ENCODE measurements around the gene ASIC2.

ASIC2 gene

DNA sequence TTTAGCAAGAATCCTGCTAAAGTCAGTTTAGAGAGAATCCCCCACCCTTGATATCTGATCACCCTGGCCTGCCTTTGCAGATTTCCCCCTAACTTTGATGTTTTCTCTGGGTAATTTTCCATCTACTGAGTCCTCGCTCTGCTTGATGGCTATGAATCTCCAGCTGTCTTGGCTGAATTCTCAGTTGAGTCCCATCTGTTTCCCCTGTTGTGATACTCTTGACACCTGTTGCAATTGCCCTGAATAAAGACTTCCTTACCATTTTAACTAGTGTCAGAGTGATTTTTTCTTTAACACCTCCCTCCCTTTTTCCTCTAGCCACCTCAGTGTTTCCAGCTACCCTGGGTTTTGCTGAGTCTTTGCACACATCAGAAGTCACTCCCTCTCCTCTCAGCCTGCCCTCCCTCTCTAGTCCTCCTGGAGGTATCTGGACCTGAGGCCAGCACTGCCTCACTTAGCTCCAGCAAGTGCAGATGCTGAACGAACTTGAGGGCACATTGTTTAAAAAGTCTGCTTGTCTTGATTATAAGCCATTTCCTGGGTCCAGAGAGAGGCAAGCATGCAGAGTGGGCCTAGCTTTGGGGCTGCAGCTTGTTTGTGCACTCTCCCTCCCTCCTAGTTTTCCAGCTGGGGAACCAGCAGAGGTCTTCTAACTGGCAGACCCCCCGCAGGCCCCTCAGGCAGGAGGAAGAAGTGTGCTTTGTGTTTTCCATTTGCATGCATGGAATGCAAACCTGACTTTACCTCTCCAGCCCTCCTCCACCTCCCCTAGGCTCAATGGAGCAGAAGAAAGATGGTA, 268.2 kb downstream of the ASIC2 start:
- DNase-seq (ENCODE audit: low read depth in 2 of 3, low spot score in 2 of 3), result no peak

DNA sequence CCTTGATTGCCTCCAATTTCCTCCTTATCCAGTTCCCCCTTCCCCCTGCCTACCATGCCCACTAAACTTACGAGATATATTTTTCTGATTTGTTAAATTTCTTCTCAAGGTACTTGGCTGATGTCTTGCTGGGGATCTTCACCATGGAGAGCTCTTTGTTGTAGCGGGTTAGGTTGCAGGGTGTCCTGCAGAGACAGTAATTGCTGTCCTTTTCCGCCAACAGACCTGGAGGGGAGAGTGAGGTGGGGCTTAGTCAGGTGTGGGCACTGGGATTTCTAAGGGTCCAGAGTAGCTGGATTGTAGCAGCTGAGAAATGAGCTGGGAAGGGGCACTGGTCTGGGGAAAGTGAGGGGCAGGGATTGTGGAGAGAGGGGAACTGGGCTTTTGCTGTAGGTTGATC, 269.3 kb downstream of the ASIC2 start:
- no peak for DNase-seq (ENCODE audit: low read depth in 2 of 3, low spot score in 2 of 3)

DNA sequence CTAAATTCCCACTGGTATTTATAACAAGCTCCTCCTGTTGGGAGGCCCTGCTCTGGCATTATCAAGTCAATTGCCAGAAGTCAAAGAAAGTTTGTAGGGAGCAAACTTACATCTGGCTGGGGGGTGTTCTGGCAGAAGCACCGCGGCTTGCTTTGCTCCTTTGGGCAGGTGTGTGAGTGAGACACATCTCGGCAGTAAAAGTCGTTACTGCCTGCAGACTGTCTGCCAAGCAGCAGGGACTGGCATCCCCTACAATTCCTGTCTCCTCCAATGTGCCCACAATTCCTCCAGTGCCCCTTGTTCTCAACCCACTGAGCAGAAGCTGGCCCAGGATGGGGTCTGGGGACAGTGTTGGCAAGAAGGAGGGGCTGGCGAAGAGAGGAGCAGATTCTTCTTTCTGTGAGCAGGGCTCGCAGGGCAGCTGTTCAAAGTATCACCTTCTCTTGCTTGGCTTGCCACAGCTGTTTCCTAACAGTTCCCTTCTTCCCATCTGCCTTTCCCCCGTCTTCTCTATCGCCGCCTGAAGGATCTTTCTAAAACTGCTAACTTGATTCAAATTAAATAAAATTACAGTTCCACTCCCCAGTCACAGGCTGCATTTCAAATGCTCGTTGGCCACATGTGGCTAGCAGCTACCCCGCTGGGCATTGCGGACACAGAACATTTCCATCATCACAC, 271.2 kb downstream of the ASIC2 start:
- no peak for DNase-seq (ENCODE audit: low read depth in 2 of 3, low spot score in 2 of 3)

DNA sequence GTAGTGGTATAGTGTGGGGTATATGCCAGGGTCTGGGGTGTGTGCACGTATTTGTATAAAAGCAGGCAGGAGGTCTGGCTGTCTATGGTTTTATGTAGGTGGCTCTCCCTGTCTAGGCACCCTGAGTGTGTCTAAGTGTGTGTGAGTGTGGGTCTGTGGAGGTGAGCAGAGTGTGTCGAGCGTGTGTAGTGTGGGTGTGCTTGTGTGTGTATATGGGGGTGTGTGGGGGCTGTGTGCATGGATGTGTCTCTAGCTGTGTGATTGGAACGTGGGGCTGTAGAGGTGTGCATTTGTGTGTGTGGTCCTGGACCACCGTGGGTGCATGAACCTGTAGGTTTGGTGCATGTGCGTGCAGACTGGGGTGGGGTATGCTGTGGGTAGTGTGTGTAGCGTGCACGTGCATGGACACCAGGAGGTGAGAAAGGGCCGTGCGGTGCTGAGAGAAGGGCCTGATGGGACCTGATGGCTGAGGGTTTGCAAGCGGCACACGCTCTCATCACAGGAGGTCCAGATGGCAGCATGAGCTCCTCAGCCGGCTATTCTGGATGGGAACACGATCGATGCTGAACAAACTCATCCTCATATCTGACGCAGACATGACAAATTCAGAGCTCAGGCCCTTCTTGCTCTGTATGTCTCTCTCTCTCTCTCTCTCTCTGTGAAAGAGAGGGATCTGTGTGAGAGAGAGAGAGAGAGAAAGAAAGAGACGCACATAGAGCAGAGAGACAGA, 273.8 kb downstream of the ASIC2 start:
- no peak for DNase-seq (ENCODE audit: low read depth in 2 of 3, low spot score in 2 of 3)

DNA sequence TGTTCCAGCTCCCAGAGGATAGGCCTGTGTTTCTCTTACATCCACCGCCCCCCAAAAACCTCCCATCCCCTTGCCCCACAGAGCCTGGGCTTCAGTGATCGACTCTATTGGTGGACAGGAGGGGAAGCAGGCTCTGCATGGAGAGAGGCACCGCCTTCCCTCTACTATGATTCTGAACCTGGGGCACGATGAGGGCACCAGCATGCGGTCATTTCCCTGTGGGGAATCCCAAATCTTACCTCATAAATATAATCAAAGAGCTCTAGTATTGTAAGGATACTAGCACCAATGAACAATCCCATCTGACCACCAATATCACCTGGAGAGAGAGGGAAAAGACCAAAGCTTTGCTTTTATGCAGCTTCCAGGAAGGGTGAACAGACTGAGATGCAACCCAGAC, 275.7 kb downstream of the ASIC2 start:
- no peak for DNase-seq (ENCODE audit: low read depth in 2 of 3, low spot score in 2 of 3)

DNA sequence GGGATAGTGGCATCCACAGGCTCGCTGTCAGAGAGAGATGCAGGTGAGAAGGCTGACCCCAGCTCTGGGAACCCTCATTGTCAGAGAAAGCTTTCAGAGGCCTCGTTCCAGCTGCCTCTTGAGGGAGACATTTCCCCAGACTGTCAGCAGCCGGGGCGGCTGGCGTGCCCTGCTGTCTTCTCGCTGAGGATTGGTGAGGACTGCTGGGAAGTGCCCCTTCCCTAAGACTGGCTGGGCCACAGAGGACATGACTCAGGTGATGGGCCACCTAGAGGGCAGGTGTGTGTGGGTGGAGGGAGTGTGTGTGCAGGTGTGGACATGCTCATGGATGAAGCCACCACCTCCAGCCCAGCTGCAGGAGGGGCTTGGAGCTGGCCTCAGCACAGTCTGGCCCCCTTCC, 276.2 kb downstream of the ASIC2 start:
- no peak for DNase-seq (ENCODE audit: low read depth in 2 of 3, low spot score in 2 of 3)

DNA sequence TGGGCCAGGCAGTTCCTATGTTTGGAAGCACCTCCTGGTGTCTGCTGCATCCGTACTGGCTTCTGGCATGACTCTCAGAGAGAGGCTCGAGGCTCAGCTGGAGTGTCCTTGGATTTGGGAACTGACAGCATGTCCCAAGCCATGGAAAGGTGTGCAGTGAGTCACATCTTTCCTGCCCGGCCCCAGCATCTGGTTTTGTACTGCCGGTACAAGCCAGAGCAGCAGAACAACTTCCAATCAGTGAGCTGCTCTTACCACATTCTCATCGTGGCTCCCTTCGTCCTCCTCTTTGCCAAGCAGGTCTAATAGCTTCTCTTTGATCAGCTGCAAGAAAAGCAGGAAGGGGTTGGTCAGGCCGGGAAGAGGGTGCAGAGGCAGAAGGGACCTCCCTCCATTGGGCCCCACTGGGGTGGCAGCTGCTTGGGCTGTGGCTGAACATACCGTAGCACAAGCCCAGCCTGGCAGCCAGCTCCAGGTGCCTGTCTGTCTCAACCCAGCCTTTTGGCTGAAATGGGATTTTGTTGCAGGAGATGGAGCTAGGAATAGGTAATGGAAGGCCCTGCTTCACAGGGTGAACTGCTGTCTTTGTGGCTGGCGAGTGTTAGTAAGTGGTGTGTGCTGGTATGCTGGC, 277.3 kb downstream of the ASIC2 start:
- no peak for DNase-seq (ENCODE audit: low read depth in 2 of 3, low spot score in 2 of 3)

DNA sequence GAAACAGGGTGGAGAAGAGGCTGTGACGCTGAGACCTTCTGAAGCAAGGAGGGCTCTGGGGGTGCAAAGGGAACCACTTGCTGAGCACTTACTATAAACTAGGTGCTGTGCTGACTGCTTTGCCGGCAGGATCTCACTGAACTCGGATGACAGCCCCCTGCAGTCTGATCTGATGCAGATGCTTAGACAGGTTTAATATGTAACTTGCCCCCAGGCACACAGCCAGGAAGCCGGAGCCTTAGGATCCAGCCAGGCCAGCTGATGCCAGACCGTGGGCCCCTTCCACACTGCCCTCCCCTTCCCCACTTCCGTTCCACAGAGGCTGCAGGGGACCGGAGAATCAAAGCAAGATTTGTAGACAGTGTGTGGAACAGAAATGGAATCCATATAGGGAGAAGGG, 278.3 kb downstream of the ASIC2 start:
- DNase-seq (ENCODE audit: low read depth in 2 of 3, low spot score in 2 of 3), result no peak

DNA sequence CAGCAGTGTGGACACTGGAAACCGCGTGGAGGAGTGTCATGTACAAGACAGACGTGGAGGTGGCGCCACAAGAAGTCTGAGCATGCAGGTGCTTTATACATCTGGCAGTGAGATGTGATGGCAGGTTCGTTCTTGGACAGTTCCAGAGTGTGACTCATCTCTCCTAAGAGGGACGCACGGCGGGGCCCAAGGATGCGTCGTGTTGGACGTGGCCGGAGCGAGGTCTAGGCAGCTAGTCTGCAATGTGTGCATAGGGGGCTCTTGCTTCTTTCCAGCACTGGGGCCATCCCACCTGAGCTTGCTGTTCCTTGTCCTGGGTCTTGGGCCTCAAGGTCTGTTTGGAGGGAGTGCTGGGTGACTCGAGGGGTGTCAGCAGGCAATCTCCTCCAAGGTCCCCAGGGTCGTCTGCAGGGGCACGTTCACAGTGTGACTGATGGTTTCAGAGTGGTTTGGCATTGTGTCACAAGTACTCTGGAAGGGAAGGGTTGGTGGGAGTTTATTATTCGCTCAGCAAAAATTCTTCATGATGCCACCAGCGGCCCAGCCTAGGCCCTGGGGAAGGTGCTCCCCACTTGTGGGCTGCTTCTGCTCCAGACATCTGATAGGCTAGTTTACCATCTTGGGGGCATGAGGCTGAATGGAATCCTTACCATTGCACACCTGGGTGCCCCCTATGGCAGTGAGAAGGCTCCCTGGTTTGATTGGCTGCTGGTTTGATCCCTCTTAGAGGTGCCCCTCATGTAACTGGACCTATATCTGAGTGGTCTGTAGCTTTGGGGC, 279.3 kb downstream of the ASIC2 start:
- no peak for DNase-seq (ENCODE audit: low read depth in 2 of 3, low spot score in 2 of 3)

DNA sequence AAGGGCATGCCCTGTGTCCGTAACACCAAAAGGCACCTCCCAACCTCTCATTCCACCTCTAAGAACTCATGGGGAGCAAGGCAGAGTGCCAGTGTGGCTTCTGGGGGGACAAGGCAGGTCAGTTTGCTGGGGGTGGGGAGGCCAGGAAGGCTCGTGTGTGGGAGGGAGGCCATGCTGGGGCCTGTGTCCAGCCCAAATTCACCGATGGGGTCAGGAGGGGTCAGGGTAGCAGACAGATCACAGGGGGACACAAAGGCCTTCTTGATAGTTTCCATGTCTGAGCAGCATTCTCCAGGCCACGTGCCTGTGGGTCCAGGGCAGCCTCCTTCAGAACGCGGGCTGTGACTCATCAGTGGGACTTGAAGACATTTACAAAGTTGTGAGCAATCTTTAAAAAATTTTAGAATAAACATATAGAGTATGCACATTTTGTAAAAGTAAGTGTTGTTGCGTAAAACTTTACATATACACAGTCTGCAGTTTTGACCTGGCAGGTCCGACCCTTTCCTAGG, 280.5 kb downstream of the ASIC2 start:
- no peak for DNase-seq (ENCODE audit: low read depth in 2 of 3, low spot score in 2 of 3)

DNA sequence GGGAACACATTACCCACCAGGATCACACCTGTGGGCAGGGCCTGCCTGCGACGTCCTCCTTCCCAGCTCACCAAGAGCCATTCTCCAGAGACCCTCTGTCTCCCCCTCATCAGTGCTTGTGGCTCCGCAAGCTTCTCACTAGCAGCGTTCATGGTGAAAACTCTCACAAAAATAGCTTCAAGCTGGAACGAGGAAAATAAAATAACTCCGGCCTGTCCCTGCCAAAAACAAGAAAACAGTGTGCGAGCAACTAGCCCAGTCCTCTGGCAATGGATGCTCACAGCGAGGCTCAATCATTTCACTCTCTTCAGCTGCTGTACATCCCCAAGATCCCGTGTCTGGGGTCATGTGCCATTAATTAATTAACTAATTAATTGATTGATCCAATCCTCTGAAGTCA, 283.5 kb downstream of the ASIC2 start:
- no peak for DNase-seq (ENCODE audit: low read depth in 2 of 3, low spot score in 2 of 3)

DNA sequence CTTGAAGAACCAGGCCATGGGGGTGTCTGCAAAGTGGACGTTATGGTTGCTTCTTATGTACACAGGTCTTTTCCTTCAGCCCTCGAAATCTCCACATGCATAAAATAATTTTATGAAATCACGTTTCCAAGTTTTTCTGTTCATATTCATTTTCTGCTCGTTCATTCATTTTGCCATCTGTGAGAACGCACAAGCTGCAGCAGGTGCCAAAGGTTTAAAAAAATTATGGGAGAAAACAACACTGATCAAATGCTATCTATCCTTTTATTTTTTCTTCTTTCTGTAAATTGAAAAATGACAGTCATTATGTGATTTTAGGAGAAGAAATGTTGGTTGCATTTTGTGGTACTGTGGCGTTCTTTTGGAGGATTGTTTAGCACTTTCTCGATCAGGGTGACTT, 285.9 kb downstream of the ASIC2 start:
- no peak for DNase-seq (ENCODE audit: low read depth in 2 of 3, low spot score in 2 of 3)

DNA sequence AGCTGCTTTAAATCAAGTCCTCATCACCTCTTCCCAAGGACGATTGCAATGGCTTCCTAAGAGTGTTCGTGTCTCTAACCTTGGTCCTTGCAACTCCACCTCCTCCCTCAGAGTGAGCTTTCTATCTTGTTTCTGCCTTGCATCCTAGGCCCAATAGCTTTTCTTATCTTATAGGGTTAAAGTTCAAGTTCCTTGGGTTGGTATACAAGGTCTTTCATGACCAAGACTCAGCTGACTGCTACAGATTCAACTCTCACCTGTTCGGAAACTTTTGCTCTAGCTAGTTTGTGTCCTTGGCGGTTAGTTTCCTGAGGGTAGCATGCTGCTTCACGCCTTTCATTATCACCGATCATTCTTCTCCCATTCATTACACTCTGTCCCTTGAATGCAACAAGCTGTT, 290.8 kb downstream of the ASIC2 start:
- DNase-seq (ENCODE audit: low read depth in 2 of 3, low spot score in 2 of 3), result no peak

DNA sequence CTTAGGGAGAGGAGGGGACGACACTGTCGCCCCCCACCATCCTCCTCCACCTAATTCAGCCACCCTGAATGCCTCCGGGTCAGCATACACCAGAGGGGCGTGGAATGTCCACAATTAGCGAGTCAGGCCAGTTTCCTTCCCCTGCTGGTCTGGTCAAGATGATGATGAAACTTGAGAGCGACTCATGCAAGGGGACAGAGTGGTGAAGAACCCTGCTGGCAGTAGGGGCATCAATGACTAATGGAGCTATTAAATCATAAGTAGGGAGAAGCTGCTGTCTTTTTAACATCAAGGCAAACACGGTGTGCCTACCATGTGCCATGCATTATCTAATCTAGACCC, 294.2 kb downstream of the ASIC2 start:
- DNase-seq (ENCODE audit: low read depth in 2 of 3, low spot score in 2 of 3), result no peak

DNA sequence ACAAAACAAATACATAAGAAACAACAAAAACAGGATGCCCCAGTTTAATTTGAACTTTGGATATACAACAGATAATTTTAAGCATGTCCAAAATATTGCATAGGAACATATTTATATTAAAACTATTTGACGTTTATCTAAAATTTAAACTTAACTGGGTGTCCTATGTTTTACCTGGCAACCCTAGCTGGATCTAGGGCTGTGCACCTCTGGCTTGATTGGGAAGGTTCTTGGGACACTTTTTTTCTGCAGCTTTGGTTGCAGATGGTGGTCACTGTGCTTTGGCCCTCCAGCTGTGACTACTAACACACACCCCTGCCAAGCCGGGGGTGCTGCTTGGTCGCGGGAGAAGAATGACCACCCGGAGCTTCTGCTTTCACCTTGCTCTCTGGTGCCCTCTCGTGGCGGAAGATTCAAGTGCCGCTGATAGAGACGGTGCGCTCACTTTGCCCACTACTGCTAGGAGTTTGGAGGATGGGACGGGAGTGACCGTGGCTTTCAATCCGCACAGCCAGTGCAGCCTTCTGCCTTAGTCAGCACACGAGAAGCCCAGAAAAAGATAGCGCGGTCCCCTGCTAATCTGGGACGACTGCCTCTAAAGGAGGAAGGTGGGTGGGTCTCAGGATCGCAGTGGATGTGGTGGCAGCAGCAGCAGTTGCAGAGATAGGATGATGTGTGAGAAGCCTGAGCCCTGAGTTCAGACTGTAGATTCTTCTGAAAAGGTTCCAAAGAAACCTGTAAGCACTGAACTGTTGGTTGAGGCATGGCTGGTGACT, 294.8 kb downstream of the ASIC2 start:
- DNase-seq (ENCODE audit: low read depth in 2 of 3, low spot score in 2 of 3), result peak; percentile 42 to 86 (median 70)

DNA sequence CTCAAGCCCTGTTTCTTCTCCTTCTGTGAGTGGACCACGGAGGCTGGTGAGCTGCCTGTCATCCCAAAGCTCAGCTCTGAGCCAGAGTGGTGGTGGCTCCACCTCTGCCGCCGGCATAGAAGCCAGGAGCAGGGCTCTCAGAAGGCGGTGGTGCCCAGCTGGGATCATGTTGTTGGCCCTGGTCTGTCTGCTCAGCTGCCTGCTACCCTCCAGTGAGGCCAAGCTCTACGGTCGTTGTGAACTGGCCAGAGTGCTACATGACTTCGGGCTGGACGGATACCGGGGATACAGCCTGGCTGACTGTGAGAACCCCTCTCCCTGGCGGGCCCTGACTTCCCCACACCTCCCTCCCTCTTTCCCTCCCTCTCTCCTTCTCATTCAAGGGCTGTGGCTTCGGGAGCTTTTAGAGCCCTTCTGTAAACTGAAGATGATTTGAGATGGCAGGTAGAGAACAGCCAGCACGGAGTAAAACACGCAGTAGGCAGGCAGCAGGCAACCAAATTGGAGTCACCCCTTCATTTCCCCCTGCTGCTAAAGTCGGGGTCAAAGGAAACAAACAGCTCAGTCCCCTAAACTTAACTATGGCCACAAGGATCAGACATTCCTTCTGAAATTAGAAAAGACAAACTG, 297.6 kb downstream of the ASIC2 start:
- no peak for DNase-seq (ENCODE audit: low read depth in 2 of 3, low spot score in 2 of 3)

DNA sequence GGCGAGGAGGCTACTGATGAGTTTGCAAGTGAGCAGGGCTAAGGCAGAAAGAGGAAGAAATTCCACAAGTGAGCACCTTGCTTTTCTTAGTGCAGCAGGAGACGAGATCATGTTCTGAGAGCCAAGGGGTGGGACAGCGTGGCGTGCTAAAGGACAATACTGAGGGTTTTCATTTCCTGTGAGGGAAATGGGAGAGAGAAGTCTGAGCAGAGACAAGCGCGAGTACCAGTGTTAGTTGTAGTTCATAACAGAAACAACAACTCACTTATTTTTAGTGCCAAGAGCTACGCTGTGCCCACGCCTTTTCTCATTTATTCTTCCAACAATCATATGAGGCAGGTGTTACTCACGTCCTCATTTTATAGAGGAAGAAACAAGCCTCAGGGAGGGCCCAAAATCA, 299.1 kb downstream of the ASIC2 start:
- no peak for DNase-seq (ENCODE audit: low read depth in 2 of 3, low spot score in 2 of 3)

DNA sequence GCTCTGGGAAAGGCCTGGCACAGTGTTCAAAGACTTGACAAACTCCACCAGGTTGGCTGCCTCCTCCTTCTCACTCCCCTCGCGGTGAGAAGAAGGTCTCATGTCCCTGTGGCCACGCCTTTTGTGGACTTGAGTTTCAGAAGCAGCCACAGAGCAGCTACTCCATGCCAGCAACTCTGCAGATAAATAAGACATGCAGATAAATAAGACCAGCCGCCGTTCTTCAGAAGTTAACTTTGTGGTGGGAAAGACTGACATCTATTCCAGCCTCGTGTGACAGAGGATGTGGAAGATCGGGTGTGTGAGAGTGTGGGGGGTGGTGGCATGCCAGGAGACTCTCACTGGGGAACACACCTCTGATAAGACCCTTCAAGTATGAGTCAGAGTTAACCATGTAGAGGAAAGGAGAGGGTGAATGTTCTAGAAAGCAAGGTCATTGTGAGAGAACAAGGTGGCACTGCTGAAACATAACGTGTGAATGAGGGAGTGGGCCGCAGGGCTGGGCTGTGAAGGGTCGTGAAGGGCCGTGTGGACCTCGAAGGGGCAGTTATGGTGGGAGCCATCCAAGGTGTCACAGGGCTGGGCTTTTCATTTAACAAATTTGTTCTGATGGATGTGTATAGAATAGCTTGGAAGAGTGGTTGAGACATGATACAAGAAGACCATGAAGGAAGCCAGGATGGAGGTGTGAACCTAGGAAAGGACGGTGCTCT, 300.6 kb downstream of the ASIC2 start:
- no peak for DNase-seq (ENCODE audit: low read depth in 2 of 3, low spot score in 2 of 3)

DNA sequence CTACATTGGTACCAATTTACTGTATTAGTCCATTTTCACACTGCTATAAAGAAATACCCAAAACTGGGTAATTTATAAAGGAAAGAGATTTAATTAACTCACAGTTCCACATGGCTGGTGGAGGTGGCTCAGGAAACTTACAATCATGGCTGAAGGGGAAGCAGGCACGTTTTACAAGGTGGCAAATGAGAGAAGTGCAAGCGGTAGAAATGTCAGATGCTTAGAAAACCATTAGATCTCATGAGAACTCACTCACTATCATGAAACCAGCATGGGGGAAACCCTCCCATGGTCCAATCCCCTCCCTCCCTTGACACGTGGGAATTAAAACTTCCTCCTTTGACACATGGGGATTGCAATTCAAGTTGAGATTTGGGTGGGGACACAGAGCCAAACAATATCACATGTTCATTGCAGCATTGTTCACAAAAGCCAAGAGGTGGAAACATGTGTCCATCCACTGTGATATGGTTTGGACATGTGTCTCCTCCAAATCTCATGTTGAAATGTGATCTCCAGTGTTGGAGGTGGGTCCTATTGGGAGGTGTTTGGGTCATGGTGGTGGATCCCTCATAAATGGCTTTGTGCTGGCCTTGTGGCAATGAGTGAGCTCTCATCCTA, 304.5 kb downstream of the ASIC2 start:
- DNase-seq (ENCODE audit: low read depth in 2 of 3, low spot score in 2 of 3), result no peak
